ENCODE data around the gene NACA2. TPM values are rescaled to one million over a fixed set of nuclear protein-coding genes. Genes with fewer than 3 reads are reported as not detected.

NACA2 gene
- total RNA-seq, 1 experiment from 2014 or later, result not detected

GRCh38 chr17:61599608-61600007 is 8.6 kb upstream of the NACA2 start:
- Histone ChIP-seq H3K79me2 (ENCODE audit: insufficient read depth, low read length) (no peaks in the 10 kb centered on the region), H3K79me1 (ENCODE audit: insufficient read depth, low read depth, low read length, poor library complexity, severe bottlenecking) (no peaks in the 10 kb centered on the region), H4K20me1 (ENCODE audit: control insufficient read depth, insufficient read depth, insufficient read length) (no peaks in the 10 kb centered on the region), H3K18ac (ENCODE audit: insufficient read length, low read depth, low read length) (no peak overlapping the region), H3K9me3 (ENCODE audit: control insufficient read depth, low read depth, low read length) (no peaks in the 10 kb centered on the region), H3K14ac (ENCODE audit: insufficient read depth, low read length) (no peak overlapping the region), H3K27me3 (ENCODE audit: insufficient read depth, low read length) (no peaks in the 10 kb centered on the region), H2AFZ (ENCODE audit: low read length) (no peak overlapping the region), H3K4me1 (ENCODE audit: insufficient read depth, low read length) (no peaks in the 10 kb centered on the region), H4K5ac (ENCODE audit: insufficient read length, low read depth, low read length) (no peak overlapping the region), H4K8ac (replicated peaks; ENCODE audit: insufficient read length, low read depth, low read length) (no peak overlapping the region), H2BK15ac (ENCODE audit: low read depth, low read length) (no peak overlapping the region), H3K4me2 (ENCODE audit: insufficient read depth, insufficient read length, low read length) (no peak overlapping the region), H2BK12ac (ENCODE audit: insufficient read length, low read depth, low read length) (no peak overlapping the region), H2BK5ac (ENCODE audit: insufficient read length, low read length) (no peak overlapping the region), H3K56ac (ENCODE audit: insufficient read length, low read depth, low read length) (no peak overlapping the region), H3K23ac (ENCODE audit: insufficient read length, low read depth, low read length) (no peak overlapping the region), H3K4ac (ENCODE audit: low read depth, low read length) (no peak overlapping the region), H4K91ac (ENCODE audit: insufficient read length, low read depth, low read length) (no peak overlapping the region), H3K23me2 (ENCODE audit: insufficient read length, low read depth, low read length, poor library complexity, severe bottlenecking) (no peaks in the 10 kb centered on the region), H2BK20ac (ENCODE audit: low read depth, low read length, poor library complexity, severe bottlenecking) (no peak overlapping the region), H2AK5ac (ENCODE audit: insufficient read length, low read length) (no peak overlapping the region), H3K9ac (ENCODE audit: extremely low read depth, insufficient read length, low read length) (no peak overlapping the region), H2BK120ac (ENCODE audit: low read depth, low read length, poor library complexity, severe bottlenecking) (no peak overlapping the region), H3T11ph (ENCODE audit: low read length) (no peak overlapping the region), H3K27ac (ENCODE audit: insufficient read length, low read depth, low read length) (no peak overlapping the region)
- H3K27me3 Mint-ChIP-seq (ENCODE audit: low read depth), result no peaks in the 10 kb centered on the region
- no peaks in the 10 kb centered on the region for H3K4me1 Mint-ChIP-seq
- WGBS (ENCODE audit: extremely low coverage, insufficient read length, low lambda C conversion rate), result no CpG with 5 or more reads among the region's 3 CpGs
- DNase-seq, result no peak
- H3K9me3 Mint-ChIP-seq, result no peaks in the 10 kb centered on the region
- H3K4me3 Mint-ChIP-seq, result no peak overlapping the region
- TF ChIP-seq CTCF (conservative IDR thresholded peaks at IDR 0.05), result no peak
- H3K27ac Mint-ChIP-seq, result no peak overlapping the region
- H3K36me3 Mint-ChIP-seq (ENCODE audit: insufficient read depth in 1 of 3, low read depth in 3 of 3), result no peaks in the 10 kb centered on the region
